Measurements from ENCODE around the gene SV2C. TPM values are rescaled to one million over a fixed set of nuclear protein-coding genes. Genes with fewer than 3 reads are reported as not detected.

SV2C gene
- total RNA-seq, 5 donors from 2014 or later (not counting 1 experiment from before 2014, with no cell fraction given): 0.03 to 0.07 (median 0.03) TPM; not detected in 2

DNA sequence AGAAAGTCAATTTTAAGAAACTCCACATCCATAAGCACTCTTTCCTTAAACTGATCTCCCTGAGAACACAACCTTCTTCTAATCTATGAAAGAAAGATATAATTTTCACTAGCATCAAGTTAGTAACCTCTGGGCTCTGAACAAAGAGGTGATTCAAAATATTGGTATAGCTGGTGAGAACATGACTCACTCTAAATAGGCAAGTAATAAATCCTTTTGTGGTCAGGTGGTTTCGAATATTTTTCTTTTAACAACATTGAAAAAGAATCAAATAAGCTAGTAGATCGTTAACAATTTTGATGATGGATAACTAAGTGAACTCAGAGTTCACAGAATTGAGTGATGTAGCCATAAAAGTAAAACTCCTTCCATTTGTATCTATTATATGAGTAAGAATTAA lies 169.3 kb downstream of the SV2C start:
- DNase-seq (no peak), ATAC-seq (replicated peaks in 1 of 4) (no peak)
- no peak overlapping the region for H3K27ac ChIP-seq (ENCODE audit: low read length)
- H3K27ac Mint-ChIP-seq: no peak overlapping the region
- H3K27me3 ChIP-seq (replicated peaks in 1 of 2; ENCODE audit: control insufficient read depth in 2 of 2, extremely low read depth in 1 of 2, insufficient read depth in 2 of 2, low read length in 1 of 2): peaks cover 0 to 11% of the 10 kb centered on the region in 2 experiments
- no peaks in the 10 kb centered on the region for H3K9me3 ChIP-seq
- no peak overlapping the region for H3K4me3 ChIP-seq (ENCODE audit: control insufficient read depth in 1 of 2, extremely low read depth in 1 of 2, low read length in 1 of 2)
- H3K36me3 ChIP-seq (ENCODE audit: control insufficient read depth in 2 of 2, extremely low read depth in 1 of 2, insufficient read depth in 1 of 2, low read length in 1 of 2): no peaks in the 10 kb centered on the region
- no peaks in the 10 kb centered on the region for H3K9me3 Mint-ChIP-seq
- CTCF ChIA-PET: no interaction called here
- no peak overlapping the region for H3K4me3 Mint-ChIP-seq
- no peaks in the 10 kb centered on the region for H3K36me3 Mint-ChIP-seq
- POLR2A ChIA-PET: interaction anchor here in 1 of 2 donors (0.6 kb wide), 1 partner anchor 1294 kb away, joined by 3 read pairs; no protein-coding TSS in a partner anchor
- no CpG with 5 or more reads among the region's 2 CpGs for WGBS (ENCODE audit: insufficient coverage)
- peaks cover 0 to 10% (median 7%) of the 10 kb centered on the region in 3 donors for H3K4me1 Mint-ChIP-seq
- H3K27me3 Mint-ChIP-seq: peaks cover 0 to 3% of the 10 kb centered on the region in 2 donors
- peaks cover 0 to 4% of the 10 kb centered on the region in 2 experiments for H3K4me1 ChIP-seq (ENCODE audit: control insufficient read depth in 1 of 2, extremely low read depth in 1 of 2, insufficient read depth in 2 of 2, low read length in 2 of 2)

DNA sequence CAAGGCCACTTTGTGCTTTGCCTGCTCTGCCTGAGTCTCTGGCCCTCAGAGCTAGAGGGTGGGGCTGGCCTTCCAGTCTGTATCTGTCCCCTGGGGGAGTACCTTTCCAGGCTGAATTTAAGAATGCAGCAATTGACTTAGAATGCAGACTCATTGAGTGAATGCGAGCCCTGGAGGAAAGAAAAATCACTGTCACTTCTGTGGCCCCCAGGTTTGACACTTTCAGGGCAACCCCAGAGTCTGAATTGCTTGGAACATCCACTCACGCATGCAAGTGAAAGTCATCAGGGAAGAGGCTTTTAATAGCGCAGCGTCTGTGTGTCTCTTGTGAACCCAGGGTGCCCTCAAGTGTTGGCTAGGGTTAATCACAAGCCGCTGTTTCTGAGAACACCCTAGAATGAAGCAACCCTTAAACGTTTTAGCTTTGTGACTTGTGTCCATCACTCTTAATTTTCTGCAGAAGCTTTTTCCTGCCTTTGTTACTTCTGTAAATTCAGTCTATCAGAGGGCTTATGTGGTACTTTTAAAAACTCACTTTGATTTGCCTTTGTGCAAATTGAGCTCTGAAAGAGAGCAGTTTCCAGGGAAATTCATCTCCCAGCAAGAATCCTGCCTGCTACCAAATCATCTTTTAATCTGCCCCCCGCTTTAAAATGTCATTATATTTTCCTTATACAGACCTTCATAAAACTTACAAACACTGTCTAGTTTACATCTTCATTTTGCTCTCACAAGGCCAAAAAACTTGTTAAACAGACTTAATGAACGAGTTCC lies 173.1 kb downstream of the SV2C start:
- H3K27ac Mint-ChIP-seq: no peak overlapping the region
- POLR2A ChIA-PET: interaction anchor here in 1 of 2 donors (0.6 kb wide), 1 partner anchor 912 kb away, joined by 3 read pairs; no protein-coding TSS in a partner anchor
- no peaks in the 10 kb centered on the region for H3K9me3 ChIP-seq
- H3K4me1 ChIP-seq (ENCODE audit: control insufficient read depth in 1 of 2, extremely low read depth in 1 of 2, insufficient read depth in 2 of 2, low read length in 2 of 2): peaks cover 0 to 4% of the 10 kb centered on the region in 2 experiments
- 27% methylated on average over 7 of the region's 8 CpGs for WGBS (ENCODE audit: insufficient coverage)
- peaks cover 0 to 11% of the 10 kb centered on the region in 2 experiments for H3K27me3 ChIP-seq (replicated peaks in 1 of 2; ENCODE audit: control insufficient read depth in 2 of 2, extremely low read depth in 1 of 2, insufficient read depth in 2 of 2, low read length in 1 of 2)
- H3K27me3 Mint-ChIP-seq: peaks cover 0 to 3% of the 10 kb centered on the region in 2 donors
- DNase-seq (peak; percentile 18 to 82 (median 50)), ATAC-seq (replicated peaks in 1 of 4) (peak; percentile 97 to 99 (median 98))
- H3K4me3 Mint-ChIP-seq: no peak overlapping the region
- no peaks in the 10 kb centered on the region for H3K36me3 ChIP-seq (ENCODE audit: control insufficient read depth in 2 of 2, extremely low read depth in 1 of 2, insufficient read depth in 1 of 2, low read length in 1 of 2)
- CTCF ChIA-PET: interaction anchor here (0.5 to 1.4 kb wide), 9 partner anchors 45 to 287 kb away, joined by 3 to 4 read pairs (median 3); no protein-coding TSS in a partner anchor
- H3K4me1 Mint-ChIP-seq: peaks cover 0 to 10% (median 7%) of the 10 kb centered on the region in 3 donors
- H3K36me3 Mint-ChIP-seq: no peaks in the 10 kb centered on the region
- no peak overlapping the region for H3K27ac ChIP-seq (ENCODE audit: low read length)
- no peaks in the 10 kb centered on the region for H3K9me3 Mint-ChIP-seq
- H3K4me3 ChIP-seq (ENCODE audit: control insufficient read depth in 1 of 2, extremely low read depth in 1 of 2, low read length in 1 of 2): peak overlapping the region in 1 of 2 donors; percentile 6

DNA sequence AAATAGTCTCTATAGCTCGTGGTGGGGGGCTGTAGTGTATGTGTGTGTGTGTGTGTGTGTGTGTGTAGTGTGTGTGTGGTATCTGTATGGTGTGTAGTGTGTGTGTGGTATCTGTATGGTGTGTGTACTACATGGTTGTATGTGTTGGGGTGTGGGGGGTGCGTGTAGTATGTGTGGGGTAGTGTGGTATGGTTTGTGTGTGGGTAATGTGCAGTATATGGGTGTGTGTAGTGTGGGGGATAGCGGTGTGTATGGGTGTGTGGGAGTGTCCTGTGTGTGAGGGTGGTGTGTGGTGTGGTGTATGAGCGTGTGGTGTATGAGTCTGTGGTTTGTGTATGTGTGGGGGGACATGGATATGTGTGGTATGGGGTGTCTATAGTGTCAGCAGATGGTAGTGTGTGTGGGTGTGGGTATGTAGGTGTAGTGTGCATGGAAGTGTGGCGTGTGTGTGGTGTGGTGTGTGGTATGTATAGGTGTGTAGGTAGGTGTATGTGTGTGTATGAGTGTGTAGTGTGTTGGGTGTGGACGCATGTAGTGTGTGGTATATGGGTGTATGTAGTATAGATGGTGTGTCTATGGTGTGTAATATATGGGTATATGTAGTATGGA lies 174.1 kb downstream of the SV2C start:
- 71% methylated on average over 6 of the region's 6 CpGs for WGBS (ENCODE audit: insufficient coverage)
- Histone ChIP-seq H3K9me3 (no peaks in the 10 kb centered on the region), H3K4me1 (ENCODE audit: control insufficient read depth in 1 of 2, extremely low read depth in 1 of 2, insufficient read depth in 2 of 2, low read length in 2 of 2) (peaks cover 0 to 4% of the 10 kb centered on the region in 2 experiments), H3K36me3 (ENCODE audit: control insufficient read depth in 2 of 2, extremely low read depth in 1 of 2, insufficient read depth in 1 of 2, low read length in 1 of 2) (no peaks in the 10 kb centered on the region), H3K27ac (ENCODE audit: low read length) (no peak overlapping the region), H3K4me3 (ENCODE audit: control insufficient read depth in 1 of 2, extremely low read depth in 1 of 2, low read length in 1 of 2) (no peak overlapping the region), H3K27me3 (replicated peaks in 1 of 2; ENCODE audit: control insufficient read depth in 2 of 2, extremely low read depth in 1 of 2, insufficient read depth in 2 of 2, low read length in 1 of 2) (peaks cover 0 to 11% of the 10 kb centered on the region in 2 experiments)
- CTCF ChIA-PET: interaction anchor here in 1 of 2 donors (0.6 to 1.3 kb wide), 3 partner anchors 183 to 1205 kb away, joined by 4 to 7 read pairs (median 4); partner anchors contain the start of gene GCNT4
- no peak overlapping the region for H3K4me3 Mint-ChIP-seq
- peaks cover 0 to 3% of the 10 kb centered on the region in 2 donors for H3K27me3 Mint-ChIP-seq
- POLR2A ChIA-PET: no interaction called here
- H3K4me1 Mint-ChIP-seq: peaks cover 0 to 10% (median 7%) of the 10 kb centered on the region in 3 donors
- no peaks in the 10 kb centered on the region for H3K9me3 Mint-ChIP-seq
- DNase-seq (no peak), ATAC-seq (replicated peaks in 1 of 4) (no peak)
- H3K36me3 Mint-ChIP-seq: no peaks in the 10 kb centered on the region
- H3K27ac Mint-ChIP-seq: no peak overlapping the region

DNA sequence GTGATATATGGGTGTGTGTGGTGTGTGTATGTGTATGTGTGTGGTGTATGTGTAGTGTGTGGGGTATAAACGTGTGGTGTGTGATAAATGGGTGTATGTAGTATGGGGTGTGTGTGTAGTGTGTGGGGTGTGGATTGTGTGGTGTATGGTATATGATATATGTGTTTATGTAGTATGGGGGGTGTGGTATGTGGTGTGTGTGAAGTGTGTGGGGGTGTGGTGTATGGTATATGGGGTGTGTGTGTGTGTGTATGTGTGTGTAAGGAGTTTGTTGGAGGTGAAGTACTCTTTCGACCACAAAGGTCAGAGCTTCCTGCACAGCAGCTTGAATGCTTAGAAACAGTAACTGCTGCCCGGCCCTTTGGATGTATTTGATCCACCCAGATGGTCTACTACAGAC lies 174.7 kb downstream of the SV2C start:
- no peak for DNase-seq
- Histone ChIP-seq H3K27me3 (replicated peaks in 1 of 2; ENCODE audit: control insufficient read depth in 2 of 2, extremely low read depth in 1 of 2, insufficient read depth in 2 of 2, low read length in 1 of 2) (peaks cover 0 to 11% of the 10 kb centered on the region in 2 experiments), H3K27ac (ENCODE audit: low read length) (no peak overlapping the region), H3K36me3 (ENCODE audit: control insufficient read depth in 2 of 2, extremely low read depth in 1 of 2, insufficient read depth in 1 of 2, low read length in 1 of 2) (no peaks in the 10 kb centered on the region), H3K9me3 (no peaks in the 10 kb centered on the region), H3K4me3 (ENCODE audit: control insufficient read depth in 1 of 2, extremely low read depth in 1 of 2, low read length in 1 of 2) (no peak overlapping the region), H3K4me1 (ENCODE audit: control insufficient read depth in 1 of 2, extremely low read depth in 1 of 2, insufficient read depth in 2 of 2, low read length in 2 of 2) (peaks cover 0 to 4% of the 10 kb centered on the region in 2 experiments)
- CTCF ChIA-PET: interaction anchor here in 1 of 2 donors (0.6 kb wide), 1 partner anchor 1206 kb away, joined by 7 read pairs; the partner anchor contains the start of gene GCNT4
- Mint-ChIP-seq H3K27me3 (no peaks in the 10 kb centered on the region), H3K36me3 (no peaks in the 10 kb centered on the region), H3K9me3 (peaks cover 0 to 5% (median 3%) of the 10 kb centered on the region in 3 donors), H3K27ac (no peak overlapping the region), H3K4me3 (no peak overlapping the region), H3K4me1 (peaks cover 0 to 10% (median 7%) of the 10 kb centered on the region in 3 donors)
- WGBS (ENCODE audit: insufficient coverage): 64% methylated on average over 2 of the region's 3 CpGs
- POLR2A ChIA-PET: interaction anchor here in 1 of 2 donors (0.6 kb wide), 1 partner anchor 193 kb away, joined by 3 read pairs; no protein-coding TSS in a partner anchor
- ATAC-seq (replicated peaks in 1 of 4): no peak

DNA sequence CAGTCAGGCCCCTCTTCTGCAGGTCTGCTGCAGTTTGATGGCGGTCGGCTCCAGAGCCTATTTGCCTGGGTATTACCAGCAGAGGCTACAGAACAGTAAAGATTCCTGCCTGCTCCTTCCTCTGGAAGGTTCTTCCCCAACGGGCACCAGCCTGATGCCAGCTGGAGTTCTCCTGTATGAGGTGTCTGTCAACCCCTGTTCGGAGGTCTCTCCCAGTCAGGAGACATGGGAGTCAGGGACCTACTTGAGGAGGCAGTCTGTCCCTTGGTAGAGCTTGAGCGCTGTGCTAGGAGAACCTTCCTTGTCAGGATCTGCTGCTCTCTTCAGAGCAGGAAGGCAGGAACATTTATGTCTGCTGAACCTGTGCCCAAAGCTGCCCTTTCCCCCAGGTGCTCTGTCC lies 181.5 kb downstream of the SV2C start:
- 100% methylated on average over 4 of the region's 5 CpGs for WGBS (ENCODE audit: insufficient coverage)
- H3K9me3 Mint-ChIP-seq: peaks cover 4 to 7% (median 5%) of the 10 kb centered on the region in 3 donors
- Histone ChIP-seq H3K36me3 (ENCODE audit: control insufficient read depth in 2 of 2, extremely low read depth in 1 of 2, insufficient read depth in 1 of 2, low read length in 1 of 2) (no peaks in the 10 kb centered on the region), H3K9me3 (no peaks in the 10 kb centered on the region), H3K4me3 (ENCODE audit: control insufficient read depth in 1 of 2, extremely low read depth in 1 of 2, low read length in 1 of 2) (no peak overlapping the region), H3K4me1 (ENCODE audit: control insufficient read depth in 1 of 2, extremely low read depth in 1 of 2, insufficient read depth in 2 of 2, low read length in 2 of 2) (no peaks in the 10 kb centered on the region), H3K27ac (ENCODE audit: low read length) (no peak overlapping the region), H3K27me3 (replicated peaks in 1 of 2; ENCODE audit: control insufficient read depth in 2 of 2, extremely low read depth in 1 of 2, insufficient read depth in 2 of 2, low read length in 1 of 2) (peaks cover 0 to 4% of the 10 kb centered on the region in 2 experiments)
- POLR2A ChIA-PET: no interaction called here
- no peak overlapping the region for H3K27ac Mint-ChIP-seq
- H3K27me3 Mint-ChIP-seq: peaks cover 0 to 5% of the 10 kb centered on the region in 2 donors
- CTCF ChIA-PET: no interaction called here
- H3K36me3 Mint-ChIP-seq: no peaks in the 10 kb centered on the region
- H3K4me3 Mint-ChIP-seq: no peak overlapping the region
- no peak for DNase-seq
- H3K4me1 Mint-ChIP-seq: peaks cover 0 to 5% (median 4%) of the 10 kb centered on the region in 3 donors
- no peak for ATAC-seq (replicated peaks in 1 of 4)

DNA sequence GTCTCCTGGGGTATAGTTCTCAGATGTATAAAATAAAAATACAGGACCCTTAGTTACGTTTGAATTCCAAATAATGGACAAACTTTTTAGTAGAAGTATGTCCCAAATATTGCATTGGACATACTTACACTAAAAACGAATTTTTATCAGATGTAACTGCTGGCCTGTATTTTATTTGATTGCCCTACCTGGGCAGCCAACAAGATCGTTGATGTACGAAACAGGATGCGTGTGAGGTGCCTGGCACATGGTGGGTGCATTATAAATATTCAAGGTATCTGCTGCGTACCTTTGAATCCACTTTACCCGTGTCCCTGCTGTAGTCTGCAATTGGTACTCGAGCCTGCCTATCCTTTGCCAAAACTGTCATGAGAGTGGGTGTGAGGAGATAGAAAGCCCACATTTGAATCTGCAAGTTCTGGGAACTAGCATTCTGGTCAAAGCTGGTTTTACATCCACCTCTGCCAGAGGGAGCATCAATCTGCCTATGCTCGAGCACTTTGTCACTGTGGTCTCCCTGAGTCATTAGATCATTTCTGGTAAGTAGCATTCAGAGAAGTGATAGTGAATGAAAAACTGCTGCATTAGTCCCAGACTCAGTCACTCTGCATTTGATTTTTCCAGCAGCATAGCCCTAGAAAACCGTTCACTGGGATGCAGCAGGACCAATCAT lies 186.2 kb downstream of the SV2C start:
- H3K9me3 Mint-ChIP-seq: no peaks in the 10 kb centered on the region
- WGBS (ENCODE audit: insufficient coverage): 68% methylated on average over 4 of the region's 10 CpGs
- H3K4me3 Mint-ChIP-seq: no peak overlapping the region
- Histone ChIP-seq H3K27me3 (replicated peaks in 1 of 2; ENCODE audit: control insufficient read depth in 2 of 2, extremely low read depth in 1 of 2, insufficient read depth in 2 of 2, low read length in 1 of 2) (peaks cover 0 to 4% of the 10 kb centered on the region in 2 experiments), H3K4me3 (ENCODE audit: control insufficient read depth in 1 of 2, extremely low read depth in 1 of 2, low read length in 1 of 2) (no peak overlapping the region), H3K27ac (ENCODE audit: low read length) (no peak overlapping the region), H3K36me3 (ENCODE audit: control insufficient read depth in 2 of 2, extremely low read depth in 1 of 2, insufficient read depth in 1 of 2, low read length in 1 of 2) (no peaks in the 10 kb centered on the region), H3K9me3 (no peaks in the 10 kb centered on the region), H3K4me1 (ENCODE audit: control insufficient read depth in 1 of 2, extremely low read depth in 1 of 2, insufficient read depth in 2 of 2, low read length in 2 of 2) (no peaks in the 10 kb centered on the region)
- H3K27ac Mint-ChIP-seq: peak overlapping the region in 1 of 2 donors; percentile 31
- ATAC-seq (replicated peaks in 1 of 4): no peak
- ChIA-PET CTCF (no interaction called here), POLR2A (no interaction called here)
- peaks cover 0 to 5% of the 10 kb centered on the region in 2 donors for H3K27me3 Mint-ChIP-seq
- no peak for DNase-seq
- H3K36me3 Mint-ChIP-seq: no peaks in the 10 kb centered on the region
- H3K4me1 Mint-ChIP-seq: peaks cover 0 to 12% (median 11%) of the 10 kb centered on the region in 3 donors

Measured in T-cell (primary cell).